ENCODE results near the gene PRICKLE2. TPM values are rescaled to one million over a fixed set of nuclear protein-coding genes. Genes with fewer than 3 reads are reported as not detected.

PRICKLE2 gene
- total and polyA plus RNA-seq, 2 experiments from 2014 or later = 1.1 to 12.5 TPM

DNA sequence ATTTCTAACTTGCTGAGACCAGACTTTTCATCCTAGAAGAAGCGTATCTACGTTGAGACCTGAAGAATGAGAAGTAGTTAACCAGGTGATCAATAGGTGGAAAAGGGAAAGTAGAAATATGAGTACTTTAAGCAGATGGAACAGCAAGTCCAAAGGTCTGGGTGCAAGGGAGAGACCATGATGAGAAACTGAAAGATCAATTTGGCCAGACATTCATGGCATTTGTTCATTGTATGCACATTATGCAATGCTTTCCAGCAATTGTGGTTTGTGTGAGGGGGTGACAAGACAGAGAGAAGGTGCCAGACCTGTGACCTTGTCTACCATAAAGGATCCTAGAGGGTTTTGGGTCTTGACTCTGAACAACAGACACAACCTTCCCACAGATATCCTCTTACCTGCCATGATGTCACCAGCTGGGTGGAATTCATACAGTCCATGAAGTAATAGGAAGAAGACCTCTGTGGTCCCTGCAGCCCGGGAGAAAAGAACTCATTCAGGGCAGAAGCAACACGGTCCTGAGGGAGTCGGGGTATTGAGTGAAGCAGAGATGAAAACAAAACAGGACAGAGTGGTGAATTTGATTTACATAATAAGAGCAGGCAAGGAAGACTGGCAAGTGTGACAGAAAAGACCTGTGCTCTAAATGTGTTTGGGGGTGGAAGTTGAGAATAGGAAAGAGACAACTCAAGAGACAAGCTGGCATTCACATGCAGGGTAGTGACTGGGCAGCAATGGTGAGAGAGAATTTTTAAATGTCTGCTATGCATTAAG, 138.6 kb downstream of the PRICKLE2 start:
- Histone ChIP-seq H3K4me1 (ENCODE audit: insufficient read depth) (peaks cover 26% of the 10 kb centered on the region), H3K9me2 (ENCODE audit: insufficient read depth) (0 out of 2 replicates have a peak, but pooled peaks cover 10% of the 10 kb centered on the region), H4K20me1 (replicated peaks; ENCODE audit: insufficient read depth) (no peaks in the 10 kb centered on the region), H3K79me2 (replicated peaks; ENCODE audit: insufficient read depth) (no peaks in the 10 kb centered on the region), H3K4me3 (no peak overlapping the region), H3F3A (replicated peaks; ENCODE audit: low read depth) (no peaks in the 10 kb centered on the region), H3K36me3 (ENCODE audit: insufficient read depth) (no peaks in the 10 kb centered on the region), H3K4me2 (peak overlapping the region; percentile 52), H3K27ac (ENCODE audit: low read depth) (no peak overlapping the region), H3K27me3 (ENCODE audit: insufficient read depth) (no peaks in the 10 kb centered on the region), H2AFZ (peak overlapping the region; percentile 52; the same call in 1 of the 2 replicates)
- Mint-ChIP-seq H3K4me1 (peaks cover 36% of the 10 kb centered on the region), H3K4me3 (no peak overlapping the region), H3K27me3 (ENCODE audit: insufficient read depth, low read depth, poor library complexity) (no peaks in the 10 kb centered on the region), H3K27ac (no peak overlapping the region), H3K36me3 (ENCODE audit: low read depth) (no peaks in the 10 kb centered on the region), H3K9me3 (no peaks in the 10 kb centered on the region; the same call in 2 of the 3 replicates)
- no peak for DNase-seq (ENCODE audit: low spot score)
- peak; percentile 46; the same call in 2 of the 3 replicates for ATAC-seq
- TF ChIP-seq JUNB (IDR thresholded peaks at IDR 0.05; ENCODE audit: unreplicated experiment) (no peak), ETS1 (IDR thresholded peaks at IDR 0.05) (no peak), ZNF114 (CRISPR knock-in tag; IDR thresholded peaks at IDR 0.05) (no peak), ZNF462 (CRISPR knock-in tag; IDR thresholded peaks at IDR 0.05) (no peak), CREB1 (CRISPR knock-in tag; IDR thresholded peaks at IDR 0.05; ENCODE audit: low read depth) (no peak), POLR2AphosphoS5 (IDR thresholded peaks at IDR 0.05; ENCODE audit: low read depth) (no peak), ZNF331 (CRISPR knock-in tag; IDR thresholded peaks at IDR 0.05; ENCODE audit: low read depth) (no peak), NANOG (IDR thresholded peaks at IDR 0.05; ENCODE audit: borderline replicate concordance) (no peak), STAT1 (IDR thresholded peaks at IDR 0.05; ENCODE audit: unreplicated experiment) (no peak), EZH2 (IDR thresholded peaks at IDR 0.05; ENCODE audit: low read depth, unreplicated experiment) (no peak), EZH2phosphoT487 (IDR thresholded peaks at IDR 0.05; ENCODE audit: unreplicated experiment) (no peak), REST (IDR thresholded peaks at IDR 0.05; ENCODE audit: unreplicated experiment) (no peak)
- TF ChIP-seq, protein P1, sequence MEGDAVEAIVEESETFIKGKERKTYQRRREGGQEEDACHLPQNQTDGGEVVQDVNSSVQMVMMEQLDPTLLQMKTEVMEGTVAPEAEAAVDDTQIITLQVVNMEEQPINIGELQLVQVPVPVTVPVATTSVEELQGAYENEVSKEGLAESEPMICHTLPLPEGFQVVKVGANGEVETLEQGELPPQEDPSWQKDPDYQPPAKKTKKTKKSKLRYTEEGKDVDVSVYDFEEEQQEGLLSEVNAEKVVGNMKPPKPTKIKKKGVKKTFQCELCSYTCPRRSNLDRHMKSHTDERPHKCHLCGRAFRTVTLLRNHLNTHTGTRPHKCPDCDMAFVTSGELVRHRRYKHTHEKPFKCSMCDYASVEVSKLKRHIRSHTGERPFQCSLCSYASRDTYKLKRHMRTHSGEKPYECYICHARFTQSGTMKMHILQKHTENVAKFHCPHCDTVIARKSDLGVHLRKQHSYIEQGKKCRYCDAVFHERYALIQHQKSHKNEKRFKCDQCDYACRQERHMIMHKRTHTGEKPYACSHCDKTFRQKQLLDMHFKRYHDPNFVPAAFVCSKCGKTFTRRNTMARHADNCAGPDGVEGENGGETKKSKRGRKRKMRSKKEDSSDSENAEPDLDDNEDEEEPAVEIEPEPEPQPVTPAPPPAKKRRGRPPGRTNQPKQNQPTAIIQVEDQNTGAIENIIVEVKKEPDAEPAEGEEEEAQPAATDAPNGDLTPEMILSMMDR (conservative IDR thresholded peaks at IDR 0.05; ENCODE audit: low read depth in 2 of 2) = no peak

Measured in GM23338 (cell line).